Fibroblast of villous mesenchyme (primary cell): Measurements from ENCODE around the gene CCDC6. TPM values are rescaled to one million over a fixed set of nuclear protein-coding genes. Genes with fewer than 3 reads are reported as not detected.

Source experiments
- DNase-seq: peaks from one replicate; pipeline ENCODE4 v3.0.0-alpha.2; 2010; ENCODE audit warnings: low read depth
- H3K4me3 ChIP-seq: 2 replicates; pipeline ENCODE4 v1.5.1; 2011; ENCODE audit warnings: low read depth, mild to moderate bottlenecking, low read length
- total RNA-seq: library from RNA; depleted of rRNA; stranded (reverse); fragments of >200 nt; gene quantifications from 2 replicates; pipeline ENCODE4 v1.2.3, GENCODE V29; 2012
- TF ChIP-seq, protein P1 (sequence below): IDR thresholded peaks from 2 replicates; pipeline ENCODE4 v1.5.1; 2012; ENCODE audit warnings: low read depth, mild to moderate bottlenecking, low read length; ENCODE audit not compliant: insufficient read depth

The CCDC6 gene
- total RNA-seq, 1 donor = 52.2 TPM

DNA sequence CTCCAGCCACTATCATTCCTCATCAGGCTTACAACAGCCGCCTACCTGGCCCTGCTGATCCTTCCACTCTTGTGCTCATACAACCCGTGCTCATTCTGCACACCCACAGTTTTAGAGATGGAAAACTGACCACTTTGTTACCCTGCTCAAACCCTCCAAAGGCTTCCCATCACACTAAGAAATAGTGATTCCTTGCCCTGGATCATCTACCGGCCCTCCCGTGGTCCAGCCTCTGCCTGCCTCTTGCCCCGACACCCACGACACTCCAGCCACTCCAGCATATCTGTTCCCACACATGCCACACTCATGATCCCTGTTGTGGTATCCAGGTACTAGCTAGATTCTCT, 36.8 kb downstream of the CCDC6 start:
- TF ChIP-seq, protein P1, sequence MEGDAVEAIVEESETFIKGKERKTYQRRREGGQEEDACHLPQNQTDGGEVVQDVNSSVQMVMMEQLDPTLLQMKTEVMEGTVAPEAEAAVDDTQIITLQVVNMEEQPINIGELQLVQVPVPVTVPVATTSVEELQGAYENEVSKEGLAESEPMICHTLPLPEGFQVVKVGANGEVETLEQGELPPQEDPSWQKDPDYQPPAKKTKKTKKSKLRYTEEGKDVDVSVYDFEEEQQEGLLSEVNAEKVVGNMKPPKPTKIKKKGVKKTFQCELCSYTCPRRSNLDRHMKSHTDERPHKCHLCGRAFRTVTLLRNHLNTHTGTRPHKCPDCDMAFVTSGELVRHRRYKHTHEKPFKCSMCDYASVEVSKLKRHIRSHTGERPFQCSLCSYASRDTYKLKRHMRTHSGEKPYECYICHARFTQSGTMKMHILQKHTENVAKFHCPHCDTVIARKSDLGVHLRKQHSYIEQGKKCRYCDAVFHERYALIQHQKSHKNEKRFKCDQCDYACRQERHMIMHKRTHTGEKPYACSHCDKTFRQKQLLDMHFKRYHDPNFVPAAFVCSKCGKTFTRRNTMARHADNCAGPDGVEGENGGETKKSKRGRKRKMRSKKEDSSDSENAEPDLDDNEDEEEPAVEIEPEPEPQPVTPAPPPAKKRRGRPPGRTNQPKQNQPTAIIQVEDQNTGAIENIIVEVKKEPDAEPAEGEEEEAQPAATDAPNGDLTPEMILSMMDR = no peak
- H3K4me3 ChIP-seq = no peak overlapping the region
- DNase-seq = no peak

DNA sequence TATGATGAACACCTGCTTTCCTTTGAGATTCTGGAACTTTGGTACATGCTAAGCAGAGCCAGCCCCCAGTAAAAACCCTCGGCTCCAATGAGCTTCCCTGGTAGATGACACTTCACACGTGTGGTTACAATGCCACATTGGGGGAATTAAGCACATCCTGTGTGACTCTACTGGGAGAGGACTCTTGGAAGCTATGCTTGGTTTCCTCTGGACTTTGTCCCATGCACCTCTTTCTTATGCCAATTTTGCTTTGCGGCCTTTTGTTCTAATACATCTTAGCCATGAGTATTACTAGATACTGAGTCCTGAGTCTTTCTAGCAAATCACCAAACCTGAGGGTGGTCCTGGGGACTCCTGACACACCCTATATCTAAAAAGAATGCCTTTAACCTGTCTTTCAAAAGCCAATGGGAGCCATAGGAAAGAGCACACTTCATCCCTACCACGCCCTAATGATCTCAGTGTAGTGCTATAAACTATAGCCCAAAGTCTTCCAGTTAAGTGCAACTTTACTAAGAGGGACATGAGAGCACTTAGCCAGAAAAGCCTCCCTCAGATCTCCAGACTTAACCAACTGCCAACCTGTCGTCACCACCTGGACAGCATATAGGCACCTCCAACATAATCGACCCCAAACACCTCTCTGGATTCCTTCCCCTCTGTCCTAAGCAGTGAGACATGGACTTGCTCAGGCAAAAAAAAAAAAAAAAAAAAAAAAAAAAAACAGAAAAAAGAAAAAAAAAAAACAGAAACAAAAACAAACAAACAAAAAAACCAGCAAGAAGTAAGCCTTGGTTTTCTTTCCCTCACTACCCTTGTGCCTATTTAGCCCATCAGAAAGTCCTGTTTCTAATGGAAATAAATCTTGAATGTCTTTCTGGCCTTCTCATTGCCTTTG, 37.4 kb downstream of the CCDC6 start:
- TF ChIP-seq, protein P1 = no peak
- H3K4me3 ChIP-seq = no peak overlapping the region
- no peak for DNase-seq

DNA sequence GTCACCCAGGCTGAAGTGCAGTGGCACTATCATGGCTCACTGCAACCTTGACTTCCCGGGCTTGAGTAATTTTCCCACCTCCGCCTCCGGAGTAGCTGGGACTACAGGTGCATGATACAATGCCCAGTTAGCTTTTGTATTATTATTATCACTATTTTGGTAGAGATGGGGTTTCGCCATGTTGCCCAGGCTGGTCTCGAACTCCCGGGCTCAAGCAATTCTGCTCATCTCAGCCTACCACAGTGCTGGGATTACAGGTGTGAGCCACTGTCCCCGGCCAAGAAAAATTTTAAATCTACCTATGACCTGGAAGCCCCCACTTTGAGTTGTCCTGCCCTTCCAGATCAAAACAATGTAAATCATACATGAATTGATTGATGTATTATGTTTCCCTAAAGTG, 38.8 kb downstream of the CCDC6 start:
- TF ChIP-seq, protein P1 = no peak
- no peak for DNase-seq
- no peak overlapping the region for H3K4me3 ChIP-seq

DNA sequence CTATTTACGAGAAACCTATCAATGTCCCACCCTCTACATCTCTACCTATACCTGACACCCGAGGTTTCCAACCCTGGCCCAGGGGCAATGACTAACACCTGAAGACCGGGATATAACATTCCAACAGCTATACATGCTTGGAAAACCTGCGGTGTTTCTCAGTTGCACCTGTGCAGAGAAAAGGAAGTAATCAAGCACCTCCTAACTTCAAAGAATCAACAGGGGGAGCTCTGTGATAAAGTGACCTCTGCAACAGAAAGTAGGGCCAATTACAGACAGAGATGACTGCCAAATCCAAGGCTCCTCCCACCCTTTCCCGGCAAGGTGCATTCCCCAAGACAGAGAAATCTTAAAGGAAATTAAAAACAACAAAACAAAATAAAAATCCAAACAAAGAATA, 41.3 kb downstream of the CCDC6 start:
- TF ChIP-seq, protein P1 = peak; percentile 32
- H3K4me3 ChIP-seq = no peak overlapping the region
- peak; percentile 26 for DNase-seq

DNA sequence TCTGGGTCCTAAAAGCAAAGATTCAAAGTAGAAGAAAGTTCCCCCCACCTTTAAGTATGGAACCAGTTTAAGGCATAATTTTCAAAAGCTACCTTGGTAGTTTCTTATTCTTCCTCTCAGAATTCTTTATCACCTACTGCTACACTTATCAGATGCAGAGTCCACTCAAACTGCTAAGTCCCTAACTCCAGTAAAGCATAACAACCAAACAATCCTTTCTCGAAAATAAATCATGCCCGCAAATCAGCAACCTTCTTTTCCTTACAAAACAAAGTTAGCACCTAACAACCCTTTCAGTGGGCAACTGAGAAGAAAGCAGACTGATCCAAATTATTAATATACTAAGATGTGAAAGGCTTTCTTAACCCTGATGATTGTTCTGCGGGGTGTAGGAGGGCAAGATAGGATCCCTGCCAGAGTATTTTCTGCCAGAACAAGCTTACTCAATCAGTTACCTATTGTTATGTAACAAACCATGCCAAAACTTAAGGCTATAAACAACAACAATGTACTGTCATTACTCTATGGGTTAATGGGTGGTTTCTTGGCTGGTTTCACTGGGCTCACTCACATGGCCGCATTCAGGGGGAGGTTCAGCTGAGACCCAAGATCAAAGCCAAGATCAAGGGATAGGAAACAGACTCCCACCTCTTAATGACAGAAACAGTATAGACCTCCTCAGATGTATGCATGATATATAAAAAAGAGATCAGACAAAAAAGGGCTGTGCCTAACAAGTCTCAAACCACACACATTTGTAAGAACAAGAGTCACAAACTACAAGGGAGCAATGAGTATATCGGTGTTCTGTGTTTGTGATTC, 42.0 kb downstream of the CCDC6 start:
- no peak overlapping the region for H3K4me3 ChIP-seq
- TF ChIP-seq, protein P1 = no peak
- no peak for DNase-seq

DNA sequence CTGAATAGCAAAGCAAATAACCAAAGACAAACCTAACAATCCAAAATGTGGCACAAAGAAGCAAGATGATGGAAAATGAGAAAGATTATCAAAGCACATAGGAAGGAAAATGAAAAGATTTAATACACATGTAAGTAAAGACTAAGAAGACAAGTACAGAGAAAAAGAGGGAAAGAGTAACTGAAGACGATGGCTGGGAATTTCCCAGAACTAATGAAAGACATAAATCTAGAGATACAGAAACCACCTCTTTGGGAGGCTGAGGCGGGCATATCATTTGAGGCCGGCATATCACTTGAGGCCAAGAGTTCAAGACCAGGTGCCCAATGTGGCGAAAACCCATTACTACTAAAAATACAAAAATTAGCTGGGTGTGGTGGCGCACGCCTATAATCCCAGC, 46.8 kb downstream of the CCDC6 start:
- H3K4me3 ChIP-seq = no peak overlapping the region
- TF ChIP-seq, protein P1 = no peak
- no peak for DNase-seq
